NOMO-1 treated with DMSO at 0.1 percent for 48 hours (cell line): Measurements from ENCODE around the gene PCDHGB3.
A peak's percentile ranks its signal among the peaks of the same experiment; 100 is the strongest.
"Not testable (repeated sequence)": the region's sequence is repeated elsewhere in the genome, so short reads cannot be mapped to it uniquely, and the experiment has no call there.

Experiments
- DNase-seq: peaks from one replicate; lab custom pipeline; 2025; ENCODE audit not compliant: unreplicated experiment; lab: John Stamatoyannopoulos, UW

PCDHGB3 gene

GRCh38 chr5:141356950-141357349 is 13.1 kb upstream of the PCDHGB3 start:
- no peak for DNase-seq

GRCh38 chr5:141359790-141360426 is 10.1 kb upstream of the PCDHGB3 start, which contains the start of gene PCDHGB2:
TSS of gene PCDHGB2 (plus strand) at chr5:141359994. CDS start at chr5:141360136, 142 bp downstream.
- peak; percentile 65 for DNase-seq

GRCh38 chr5:141360685-141361084 is 9.4 kb upstream of the PCDHGB3 start:
- DNase-seq = no peak

- no peak for DNase-seq
These were observed 7.3 kb upstream of the PCDHGB3 start for GRCh38 chr5:141362719-141363118.

- no peak for DNase-seq
These were observed 5.9 kb upstream of the PCDHGB3 start, which contains the start of gene PCDHGA5 for GRCh38 chr5:141363952-141364660. TSS of gene PCDHGA5 (plus strand) at chr5:141364162. CDS start at chr5:141364331, 169 bp downstream.

- no peak for DNase-seq
These were observed 3.8 kb upstream of the PCDHGB3 start for GRCh38 chr5:141366016-141366896.

- no peak for DNase-seq
These were observed 1.8 kb downstream of the PCDHGB3 start for GRCh38 chr5:141371572-141372475.

- no peak for DNase-seq
These were observed 3.8 kb downstream of the PCDHGB3 start, which contains the start of gene PCDHGA6 for GRCh38 chr5:141373673-141374317. TSS of gene PCDHGA6 (plus strand) at chr5:141373891. CDS start at chr5:141374084, 193 bp downstream.

GRCh38 chr5:141374627-141375026 is 4.6 kb downstream of the PCDHGB3 start:
- no peak for DNase-seq

- not testable (repeated sequence) for DNase-seq
These were observed 5.6 kb downstream of the PCDHGB3 start for GRCh38 chr5:141375444-141376155.

GRCh38 chr5:141382469-141383294 is 12.6 kb downstream of the PCDHGB3 start, which contains the start of gene PCDHGA7:
TSS of gene PCDHGA7 (plus strand) at chr5:141382742. CDS start at chr5:141382900, 158 bp downstream.
- DNase-seq = no peak

- DNase-seq = no peak
These were observed 13.3 kb downstream of the PCDHGB3 start for GRCh38 chr5:141383345-141383744.

- no peak for DNase-seq
These were observed 14.6 kb downstream of the PCDHGB3 start for GRCh38 chr5:141384471-141385267.

- DNase-seq = not testable (repeated sequence)
These were observed 17.7 kb downstream of the PCDHGB3 start, which contains the start of gene PCDHGB4 for GRCh38 chr5:141387557-141388311. TSS of gene PCDHGB4 (plus strand) at chr5:141387698. CDS start at chr5:141387885, 187 bp downstream.

GRCh38 chr5:141388661-141389060 is 18.6 kb downstream of the PCDHGB3 start:
- DNase-seq = no peak
